HL-60/S4 treated with phorbol 12-myristate 13-acetate at 8.2 ng/mL for 4 days and 3 days (cell line): ENCODE measurements around the gene SSX2IP.
"Not testable (repeated sequence)": the region's sequence is repeated elsewhere in the genome, so short reads cannot be mapped to it uniquely, and the experiment has no call there.

ENCODE experiments used
- in situ Hi-C: fragments of 300-500 bp; cut with MboI; formaldehyde crosslinking; loops from 2 replicates; pipeline ENCODE4 v1.15.0; 2022; ENCODE audit warnings: low sequenced_read_pairs

The SSX2IP gene

DNA sequence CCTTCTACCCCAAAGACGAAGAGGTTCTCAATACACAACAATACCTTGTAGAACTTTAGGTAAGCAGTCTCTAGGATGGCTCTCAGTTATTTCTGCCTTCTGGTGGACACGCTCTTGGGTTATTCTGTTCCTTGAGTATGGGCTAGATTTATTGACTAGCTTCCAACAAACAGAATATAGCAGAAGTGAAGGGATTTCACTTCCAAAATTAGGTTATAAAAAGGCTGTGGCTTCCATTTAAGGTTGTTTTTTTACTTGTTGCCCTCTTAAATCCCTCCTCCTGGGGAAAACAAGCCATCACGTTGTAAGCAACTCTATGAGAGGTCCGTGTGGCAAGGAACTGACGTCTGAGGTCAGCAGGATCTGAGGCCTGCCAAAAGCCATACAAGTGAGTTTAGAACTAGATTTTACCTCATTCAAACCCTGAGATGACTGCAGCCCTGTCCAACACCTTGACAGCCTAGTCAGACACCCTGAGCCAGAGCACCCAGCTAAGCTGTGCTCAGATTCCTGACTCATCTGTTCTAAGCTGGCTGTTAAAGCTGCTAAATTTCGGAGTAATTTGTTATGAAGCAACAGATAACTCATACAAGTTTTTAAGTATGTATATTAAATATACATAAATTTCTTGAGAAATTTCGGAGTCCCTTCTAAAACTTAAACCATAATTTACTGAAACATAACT is 12.7 kb downstream of the SSX2IP start:
- in situ Hi-C loops: no loop called here

DNA sequence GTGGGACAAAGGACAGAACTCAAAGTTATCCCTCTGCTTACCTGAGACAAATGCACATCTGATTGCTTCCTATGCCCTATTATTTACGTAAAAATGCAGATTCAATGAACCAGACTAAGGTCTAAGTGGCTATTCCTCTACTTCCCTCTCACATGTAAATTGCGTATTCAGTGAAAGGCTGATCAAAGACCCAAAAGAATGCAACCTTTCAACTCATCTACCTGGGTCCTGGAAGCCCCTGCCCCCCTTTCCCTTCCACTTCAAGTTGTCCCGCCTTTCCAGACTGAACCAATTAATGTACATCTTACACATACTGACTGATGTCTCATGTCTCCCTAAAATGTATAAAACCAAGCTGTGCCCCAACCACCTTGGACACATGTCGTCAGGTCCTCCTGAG is 14.6 kb downstream of the SSX2IP start:
- in situ Hi-C loops: no loop called here

DNA sequence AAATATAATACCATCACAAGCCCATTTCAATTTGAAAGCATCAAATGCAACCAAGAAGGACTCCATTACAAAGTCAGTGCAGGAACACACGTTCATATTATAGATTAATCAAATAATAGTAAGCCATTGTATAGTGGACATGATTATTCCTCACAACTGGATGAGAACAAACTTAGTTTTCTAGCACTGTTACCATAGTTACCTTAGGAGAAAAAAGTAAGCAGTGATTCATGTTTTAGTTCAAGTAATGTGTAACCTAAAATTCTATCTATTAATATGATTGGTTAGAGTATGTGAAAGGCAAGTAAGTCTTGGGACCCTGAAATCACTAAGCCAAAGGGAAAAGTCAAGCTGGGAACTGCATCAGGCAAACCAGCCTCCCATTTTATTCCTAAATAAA is 15.2 kb downstream of the SSX2IP start:
- in situ Hi-C loops: no loop called here

DNA sequence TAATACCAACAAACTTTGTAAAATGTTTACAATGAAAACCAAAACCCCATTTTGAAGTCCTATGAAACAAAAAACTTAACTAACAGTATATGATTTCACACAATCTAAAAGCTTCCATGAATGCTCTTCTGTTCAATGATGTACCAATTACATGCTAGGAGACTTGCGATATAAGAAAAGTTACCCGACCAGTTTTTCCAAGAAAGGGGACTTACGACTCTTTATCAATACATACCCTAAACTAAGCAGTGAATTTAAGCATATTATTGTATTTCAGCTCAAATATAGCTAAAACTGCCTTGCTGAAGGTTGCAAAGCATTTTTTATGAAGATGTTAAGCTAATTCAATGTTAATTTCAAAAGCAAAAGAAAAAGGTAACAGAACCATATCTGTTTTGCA is 15.6 kb downstream of the SSX2IP start:
- in situ Hi-C loops: no loop called here

DNA sequence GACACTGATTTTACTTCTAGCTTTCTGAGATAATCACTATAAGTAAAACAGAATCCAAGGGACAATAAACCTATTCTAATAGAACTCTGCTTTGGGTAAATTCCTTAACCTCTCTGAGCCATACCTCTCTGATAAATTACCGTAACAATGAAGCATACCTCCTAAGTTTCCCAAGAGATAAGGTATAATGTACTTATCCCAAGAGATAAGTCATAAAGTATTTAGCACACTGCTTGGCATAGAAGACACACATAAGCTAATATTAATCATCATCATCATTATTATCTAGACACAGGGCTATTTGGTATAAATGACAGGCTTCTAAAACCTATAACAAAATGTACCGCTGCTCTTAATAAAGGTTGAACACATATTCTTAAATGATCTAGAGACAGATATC is 16.2 kb downstream of the SSX2IP start:
- in situ Hi-C loops: no loop called here

DNA sequence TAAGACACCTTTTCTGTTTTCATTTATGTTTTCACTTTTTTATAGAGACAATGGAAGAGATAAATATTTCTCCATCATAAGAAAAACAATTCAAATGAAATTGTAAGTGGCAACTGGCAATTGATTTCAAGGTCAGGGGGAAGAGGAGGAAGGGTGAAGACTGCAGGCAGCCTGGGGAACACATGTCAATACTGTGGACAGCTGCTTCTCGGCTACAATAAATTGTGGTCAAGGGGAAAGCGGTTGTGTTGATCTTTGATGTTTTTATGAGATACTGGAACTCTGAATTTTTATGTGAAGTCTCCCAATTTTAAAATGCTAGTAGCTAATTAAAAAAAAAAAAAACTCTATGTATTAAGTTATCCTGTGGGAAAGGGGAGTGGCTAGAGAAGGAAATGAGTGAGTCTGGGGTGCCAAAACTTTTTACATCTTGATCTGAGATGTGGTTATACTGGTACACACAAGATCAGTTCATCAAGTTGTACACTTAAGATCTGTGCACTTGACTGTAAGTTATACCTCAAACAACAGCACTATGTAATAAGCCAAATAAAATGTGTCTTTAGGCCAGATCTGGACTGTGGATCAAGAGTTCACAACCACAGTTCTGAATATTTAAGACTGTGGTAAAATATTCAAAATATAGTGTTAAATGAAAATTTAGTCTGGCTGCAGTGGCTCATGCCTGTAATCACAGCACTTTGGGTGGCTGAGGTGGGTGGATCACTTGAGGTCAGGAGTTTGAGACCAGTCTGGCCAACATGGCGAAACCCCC is 18.0 kb downstream of the SSX2IP start:
- in situ Hi-C loops: no loop called here

DNA sequence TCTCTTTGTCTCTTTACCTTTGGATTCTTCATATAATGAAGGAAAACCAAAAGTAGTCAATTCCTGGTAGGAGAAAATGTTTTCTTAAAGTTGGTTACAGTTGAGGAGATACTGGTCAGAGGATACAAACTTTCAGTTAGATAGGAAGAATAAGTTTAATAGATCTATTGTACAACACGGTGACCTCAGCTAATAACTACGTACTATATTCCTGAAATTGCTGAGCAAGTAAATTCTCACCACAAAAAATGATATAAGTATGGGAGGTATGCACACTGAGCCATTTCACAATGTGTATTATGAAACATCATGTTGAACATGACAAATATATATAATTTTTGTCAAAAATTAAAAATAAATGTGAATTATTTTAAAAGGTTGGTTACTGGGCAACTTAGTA is 20.4 kb downstream of the SSX2IP start:
- in situ Hi-C loops: no loop called here

DNA sequence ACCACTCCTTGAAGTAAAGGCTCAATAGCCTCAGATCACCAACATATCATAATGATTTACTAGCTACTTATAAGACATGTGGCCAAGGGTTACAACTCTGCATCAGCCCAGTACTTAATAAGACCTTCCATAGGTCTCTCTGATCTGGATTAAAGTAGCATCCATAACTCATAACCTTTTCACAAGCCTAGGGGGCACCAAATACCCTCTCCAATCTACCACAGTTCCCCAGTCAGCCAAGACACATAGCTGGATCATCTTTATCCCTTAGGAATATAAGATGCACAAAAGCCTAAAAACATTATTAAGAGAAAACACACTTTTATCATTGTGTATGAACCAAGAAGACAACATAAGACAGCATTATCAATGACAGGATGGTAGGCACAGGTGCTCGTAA is 22.1 kb downstream of the SSX2IP start:
- in situ Hi-C loops: no loop called here

DNA sequence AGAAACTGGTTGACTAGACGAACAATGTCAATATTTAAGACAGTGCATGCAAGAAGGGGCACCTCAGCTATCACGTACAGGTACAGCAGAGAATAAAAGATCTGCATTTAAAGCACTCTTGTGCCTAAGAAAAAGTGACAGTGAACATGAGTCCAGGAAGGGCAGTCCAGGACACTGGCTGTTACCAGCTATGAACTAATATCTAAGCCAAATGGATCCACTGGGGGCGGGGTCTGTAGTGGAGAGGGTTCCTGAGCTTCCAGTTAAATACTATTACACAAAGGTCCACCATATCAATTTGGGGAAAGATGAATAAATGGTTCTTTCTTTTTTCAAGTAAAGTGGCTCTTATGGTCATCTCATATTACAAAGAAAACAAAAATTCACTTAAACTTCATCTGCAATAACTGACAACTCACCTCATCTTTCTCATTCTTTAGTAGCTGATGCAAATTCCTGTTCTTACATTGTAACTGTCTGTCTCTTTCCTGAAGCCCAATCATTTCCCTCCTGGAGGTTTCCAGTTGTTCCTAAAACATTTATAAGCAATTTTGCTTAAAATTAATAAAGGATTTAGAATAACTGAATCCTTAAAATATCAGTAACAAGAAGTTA is 24.5 kb downstream of the SSX2IP start:
- in situ Hi-C loops: no loop called here

DNA sequence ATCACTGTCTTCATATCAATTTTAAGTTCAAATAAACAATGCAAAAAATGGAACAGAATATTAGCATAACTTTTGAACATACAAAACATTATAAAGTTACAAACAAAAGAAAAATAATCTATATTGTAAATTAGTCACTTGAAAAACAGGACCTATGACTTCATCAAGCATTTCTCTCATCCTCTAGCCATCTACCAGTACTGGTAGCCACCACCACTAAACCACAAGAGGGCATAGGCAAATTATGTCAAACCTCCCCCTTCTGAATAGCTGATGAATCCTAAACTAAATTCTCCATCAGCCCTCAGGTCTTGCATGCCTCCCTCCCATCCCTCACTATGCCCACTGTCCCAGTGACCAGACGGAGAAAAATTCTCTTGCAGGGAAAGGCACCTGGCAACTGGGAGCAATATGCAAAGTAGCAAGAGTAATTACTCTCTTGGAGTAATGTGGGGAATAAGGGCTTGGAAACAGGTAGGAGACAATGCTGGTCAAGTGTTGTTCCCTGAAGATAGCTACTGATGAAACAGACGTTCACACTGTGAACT is 37.1 kb downstream of the SSX2IP start:
- in situ Hi-C loops: no loop called here

DNA sequence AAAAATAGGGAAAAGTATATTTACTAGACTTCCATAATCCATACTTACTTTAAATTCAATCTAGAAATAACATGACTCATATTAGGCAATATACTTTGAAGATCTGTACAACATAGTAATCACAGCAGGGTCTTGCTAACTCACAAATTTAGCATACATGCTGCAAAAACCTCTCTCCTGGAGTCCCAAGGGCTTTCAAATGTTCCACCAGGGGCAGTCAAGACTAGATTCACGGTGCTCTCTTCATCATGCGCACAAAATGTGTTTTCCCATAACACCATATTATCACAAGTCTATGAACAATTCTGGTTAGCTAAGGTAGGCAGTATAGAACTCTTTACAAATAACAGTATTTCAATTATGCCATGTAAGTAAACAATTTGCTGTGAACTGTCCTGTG is 45.8 kb downstream of the SSX2IP start:
- in situ Hi-C loops: no loop called here

DNA sequence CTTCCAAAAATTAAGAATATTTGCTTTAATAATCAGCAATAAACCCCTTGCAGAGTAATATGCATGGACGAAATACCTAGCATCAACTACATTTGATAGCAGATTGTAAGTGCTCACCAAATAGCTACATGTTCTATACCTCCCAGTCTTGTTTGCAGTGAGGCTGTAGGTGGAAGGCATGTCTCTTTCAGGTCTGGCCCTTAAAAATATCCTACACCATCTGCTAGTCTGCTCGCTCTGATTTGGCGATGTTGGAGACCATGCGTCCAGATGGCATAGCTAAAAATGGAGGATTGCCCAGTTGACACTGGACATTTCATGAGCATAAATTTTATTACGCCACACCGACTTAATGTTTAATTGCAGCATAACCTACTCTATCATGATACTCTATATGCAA is 47.1 kb downstream of the SSX2IP start:
- in situ Hi-C loops: no loop called here

DNA sequence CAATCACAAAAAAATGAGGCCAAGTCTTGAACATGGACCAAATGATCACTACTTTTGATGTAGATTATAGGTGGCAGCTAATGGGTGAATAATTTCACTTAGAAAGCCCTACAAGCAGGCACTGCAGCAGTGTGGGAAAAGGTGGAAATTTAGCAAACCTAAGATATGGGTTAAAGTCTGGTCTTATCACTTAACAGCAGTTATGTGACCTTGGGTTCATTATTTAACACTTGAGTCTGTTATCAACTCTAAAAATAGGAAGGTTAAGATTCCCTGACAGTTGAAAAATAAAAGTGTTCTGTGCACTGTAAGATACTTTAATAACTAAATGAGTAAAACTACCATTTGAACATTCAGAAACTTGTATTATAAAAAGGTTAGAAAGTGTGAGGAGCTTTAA is 47.5 kb downstream of the SSX2IP start:
- in situ Hi-C loops: no loop called here

DNA sequence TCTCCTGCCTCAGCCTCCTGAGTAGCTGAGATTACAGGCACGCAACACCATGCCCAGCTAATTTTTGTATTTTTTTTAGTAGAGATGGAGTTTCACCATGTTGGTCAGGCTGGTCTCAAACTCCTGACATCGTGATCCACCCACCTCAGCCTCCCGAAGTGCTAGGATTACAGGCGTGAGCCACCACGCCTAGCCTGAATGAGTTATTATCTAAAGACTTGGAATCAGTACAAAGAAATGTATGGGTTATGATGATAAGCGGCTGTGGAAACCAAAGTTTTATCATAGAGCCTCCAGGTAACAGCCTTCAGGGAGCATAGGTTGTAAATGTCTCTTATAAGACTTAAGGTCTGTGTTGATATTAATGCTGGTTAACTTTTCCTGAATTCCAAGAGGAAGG is 50.5 kb downstream of the SSX2IP start:
- in situ Hi-C loops: not testable (repeated sequence)

DNA sequence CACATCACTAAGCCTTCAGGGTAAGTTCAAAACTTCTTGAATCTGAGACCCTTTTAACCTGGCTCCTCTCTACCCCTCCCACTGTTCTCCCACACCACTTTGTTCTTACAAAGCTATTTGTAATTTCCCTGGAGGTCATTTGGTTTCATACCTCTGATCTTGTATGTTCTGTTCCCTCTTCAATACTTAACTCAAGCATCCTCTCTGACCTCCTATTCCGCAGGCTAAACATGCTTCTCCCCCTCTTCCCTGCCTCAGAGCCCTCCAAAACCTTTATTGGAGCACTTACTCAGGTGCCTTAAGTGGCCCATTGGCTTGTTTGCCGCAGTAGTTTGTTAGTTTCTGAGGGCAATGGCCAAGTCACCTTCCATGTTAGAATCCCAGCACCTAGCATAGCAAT is 54.8 kb downstream of the SSX2IP start:
- in situ Hi-C loops: no loop called here

DNA sequence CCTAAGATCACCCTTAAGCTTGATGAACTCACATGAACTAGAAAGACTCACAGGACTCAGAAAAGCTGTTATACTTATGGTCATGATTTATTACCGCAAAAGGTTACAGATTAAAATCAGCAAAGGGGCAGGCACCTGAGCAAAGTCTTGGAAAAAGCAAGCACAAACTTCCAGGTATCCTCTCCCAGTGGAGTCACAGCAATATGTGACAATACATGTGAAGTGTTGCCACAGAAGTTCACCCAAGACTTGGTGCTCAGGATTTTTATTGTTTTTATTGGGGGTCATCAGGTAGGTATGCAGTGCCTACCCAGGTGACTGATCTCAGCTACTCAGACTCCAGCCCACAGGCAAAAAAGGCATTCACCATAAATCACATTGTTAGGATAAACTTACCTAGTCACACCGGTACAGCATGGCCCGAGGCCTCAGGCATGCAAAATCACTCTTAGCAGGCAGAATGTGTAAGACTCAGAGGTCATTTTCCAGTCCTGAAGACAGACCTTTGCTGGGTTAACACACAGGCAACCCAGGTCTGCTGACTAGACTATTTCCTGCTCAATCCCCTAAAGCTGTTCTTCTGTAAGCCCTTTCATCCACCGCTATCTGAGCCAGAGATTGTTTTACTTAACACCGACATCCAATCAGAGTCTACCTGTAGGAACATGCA is 55.6 kb downstream of the SSX2IP start:
- in situ Hi-C loops: no loop called here

DNA sequence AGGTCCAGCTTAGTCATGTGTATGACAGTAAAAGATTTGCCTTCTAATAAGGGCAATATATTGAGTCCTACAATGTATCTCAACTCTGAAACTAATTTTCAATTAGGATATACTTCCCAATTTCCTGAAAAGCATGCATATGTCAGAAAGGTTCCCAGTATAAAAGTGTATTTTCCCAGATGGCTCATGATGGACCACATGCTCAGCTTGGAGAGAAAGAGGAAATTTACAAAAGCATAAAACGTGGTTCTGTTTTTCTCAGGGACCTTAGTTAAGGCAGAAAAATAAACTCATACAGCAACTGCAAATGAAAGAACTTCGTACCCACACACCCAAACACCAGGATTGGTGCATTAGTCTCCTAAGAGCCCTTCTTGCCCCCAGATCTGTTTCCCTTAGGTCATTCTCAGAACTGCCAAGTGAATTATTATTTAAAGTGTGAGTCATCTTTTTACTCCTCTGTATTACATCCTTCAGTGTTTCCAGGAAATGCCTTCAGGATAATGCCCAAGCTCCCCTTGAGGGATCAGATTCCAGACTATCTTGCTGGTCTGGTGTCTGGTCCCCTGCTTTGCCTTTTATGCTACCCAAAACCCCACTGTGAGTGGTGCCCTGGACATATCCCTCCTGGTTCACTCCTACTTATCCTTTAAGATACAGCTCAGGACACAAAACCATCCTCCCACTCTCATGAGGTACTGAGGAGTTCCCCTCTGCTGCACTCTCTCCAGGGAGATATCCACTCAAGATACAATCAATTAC is 57.4 kb downstream of the SSX2IP start:
- in situ Hi-C loops: no loop called here

DNA sequence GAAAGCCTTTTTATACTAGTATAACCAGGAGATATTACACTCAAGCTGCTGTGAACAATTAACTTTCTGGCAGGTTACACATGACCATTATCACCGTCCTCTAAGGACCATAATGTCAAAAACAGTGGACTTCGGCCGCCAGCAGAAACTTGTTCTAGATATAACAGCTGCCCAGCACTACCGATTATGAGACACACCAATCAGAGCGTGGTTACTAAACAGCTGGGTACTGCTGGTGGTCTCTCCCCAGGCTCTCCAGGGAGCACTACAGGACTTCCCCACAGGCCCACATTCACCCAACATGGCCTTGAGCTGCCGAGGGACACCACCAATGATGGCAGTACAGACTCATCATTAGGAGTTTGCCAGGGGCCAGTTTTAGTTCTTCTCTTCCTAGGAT is 58.1 kb downstream of the SSX2IP start:
- in situ Hi-C loops: no loop called here

DNA sequence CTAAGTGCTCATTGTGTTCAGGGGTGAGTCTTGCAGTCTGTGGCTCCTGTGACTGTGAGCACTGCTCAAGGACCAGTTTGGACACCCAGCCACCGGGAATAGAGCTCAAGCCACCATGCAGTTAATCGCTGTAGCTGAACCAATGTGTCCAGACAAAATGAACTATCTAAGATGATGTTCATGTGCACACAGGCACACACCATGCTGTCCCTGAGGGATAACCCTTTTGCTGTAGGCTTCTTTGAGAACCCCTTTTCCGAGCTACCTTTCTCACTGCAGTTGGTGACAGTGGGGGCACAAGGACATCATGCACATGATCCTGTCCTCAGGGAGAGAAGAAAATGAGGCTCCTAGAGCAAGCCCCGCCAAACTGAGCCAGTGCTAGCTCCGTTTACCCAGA is 65.4 kb downstream of the SSX2IP start:
- in situ Hi-C loops: loop anchor here (25.0 kb wide), 2 partner anchors 188 to 488 kb away; partner anchors contain the start of gene PRKACB

DNA sequence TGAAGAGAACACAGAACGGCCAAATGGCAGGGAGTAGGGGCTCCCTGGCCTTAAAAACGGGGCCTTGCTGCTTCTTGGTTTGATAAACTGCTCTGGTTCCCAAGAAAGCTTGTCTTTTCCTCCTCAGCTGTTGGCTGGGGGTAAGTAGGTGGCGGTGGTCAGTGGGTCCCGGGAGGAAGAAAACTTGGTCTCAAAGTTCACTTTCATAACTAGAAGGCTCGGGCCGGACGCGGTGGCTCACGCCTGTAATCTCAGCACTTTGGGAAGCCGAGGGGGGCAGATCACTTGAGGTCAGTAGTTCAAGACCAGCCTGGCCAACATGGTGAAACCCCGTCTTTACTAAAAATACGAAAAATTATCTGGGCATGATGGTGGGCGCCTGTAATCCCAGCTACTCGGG is 68.7 kb downstream of the SSX2IP start:
- in situ Hi-C loops: loop anchor here (25.0 kb wide), 2 partner anchors 184 to 484 kb away; partner anchors contain the start of gene PRKACB
